GM13977 (cell line): ENCODE measurements around the gene STRA8.

ENCODE experiments used
- DNase-seq: peaks from one replicate; pipeline ENCODE4 v3.0.0; 2012; ENCODE audit warnings: low spot score
- in situ Hi-C: fragments of 300-500 bp; cut with MboI; formaldehyde crosslinking; loops from one replicate; pipeline ENCODE4 v1.12.0; 2022; ENCODE audit warnings: low sequenced_read_pairs, low pct_unique_long_range_greater_than_20kb, mixed read lengths, inconsistent platforms; ENCODE audit not compliant: unreplicated experiment
- TF ChIP-seq, protein P1 (sequence below): IDR thresholded peaks from 2 replicates; pipeline ENCODE4 v1.5.1; 2012; ENCODE audit warnings: mild to moderate bottlenecking, control low read depth; ENCODE audit not compliant: insufficient read depth; ENCODE audit errors: extremely low read depth, missing control alignments

STRA8 gene

DNA sequence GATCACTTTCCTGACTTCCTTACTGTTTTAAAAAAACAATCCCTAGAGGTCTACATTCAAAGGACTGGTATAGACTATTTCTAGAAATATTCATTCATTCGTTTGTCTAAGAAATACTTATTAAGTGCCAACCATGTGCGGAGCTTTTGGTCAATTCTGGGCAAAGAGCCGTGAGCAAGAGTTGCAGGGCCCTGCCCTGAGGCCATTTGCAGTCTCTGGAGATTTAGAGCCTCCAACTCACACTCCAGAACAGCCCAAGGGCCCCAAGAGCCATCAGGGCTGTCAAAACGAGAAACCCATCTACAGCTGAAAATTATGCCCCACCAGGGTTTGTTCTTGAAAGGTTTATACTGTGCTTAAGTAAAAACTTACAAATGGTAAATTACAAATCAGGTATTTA is 38.5 kb upstream of the STRA8 start:
- TF ChIP-seq, protein P1, sequence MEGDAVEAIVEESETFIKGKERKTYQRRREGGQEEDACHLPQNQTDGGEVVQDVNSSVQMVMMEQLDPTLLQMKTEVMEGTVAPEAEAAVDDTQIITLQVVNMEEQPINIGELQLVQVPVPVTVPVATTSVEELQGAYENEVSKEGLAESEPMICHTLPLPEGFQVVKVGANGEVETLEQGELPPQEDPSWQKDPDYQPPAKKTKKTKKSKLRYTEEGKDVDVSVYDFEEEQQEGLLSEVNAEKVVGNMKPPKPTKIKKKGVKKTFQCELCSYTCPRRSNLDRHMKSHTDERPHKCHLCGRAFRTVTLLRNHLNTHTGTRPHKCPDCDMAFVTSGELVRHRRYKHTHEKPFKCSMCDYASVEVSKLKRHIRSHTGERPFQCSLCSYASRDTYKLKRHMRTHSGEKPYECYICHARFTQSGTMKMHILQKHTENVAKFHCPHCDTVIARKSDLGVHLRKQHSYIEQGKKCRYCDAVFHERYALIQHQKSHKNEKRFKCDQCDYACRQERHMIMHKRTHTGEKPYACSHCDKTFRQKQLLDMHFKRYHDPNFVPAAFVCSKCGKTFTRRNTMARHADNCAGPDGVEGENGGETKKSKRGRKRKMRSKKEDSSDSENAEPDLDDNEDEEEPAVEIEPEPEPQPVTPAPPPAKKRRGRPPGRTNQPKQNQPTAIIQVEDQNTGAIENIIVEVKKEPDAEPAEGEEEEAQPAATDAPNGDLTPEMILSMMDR, result no peak

DNA sequence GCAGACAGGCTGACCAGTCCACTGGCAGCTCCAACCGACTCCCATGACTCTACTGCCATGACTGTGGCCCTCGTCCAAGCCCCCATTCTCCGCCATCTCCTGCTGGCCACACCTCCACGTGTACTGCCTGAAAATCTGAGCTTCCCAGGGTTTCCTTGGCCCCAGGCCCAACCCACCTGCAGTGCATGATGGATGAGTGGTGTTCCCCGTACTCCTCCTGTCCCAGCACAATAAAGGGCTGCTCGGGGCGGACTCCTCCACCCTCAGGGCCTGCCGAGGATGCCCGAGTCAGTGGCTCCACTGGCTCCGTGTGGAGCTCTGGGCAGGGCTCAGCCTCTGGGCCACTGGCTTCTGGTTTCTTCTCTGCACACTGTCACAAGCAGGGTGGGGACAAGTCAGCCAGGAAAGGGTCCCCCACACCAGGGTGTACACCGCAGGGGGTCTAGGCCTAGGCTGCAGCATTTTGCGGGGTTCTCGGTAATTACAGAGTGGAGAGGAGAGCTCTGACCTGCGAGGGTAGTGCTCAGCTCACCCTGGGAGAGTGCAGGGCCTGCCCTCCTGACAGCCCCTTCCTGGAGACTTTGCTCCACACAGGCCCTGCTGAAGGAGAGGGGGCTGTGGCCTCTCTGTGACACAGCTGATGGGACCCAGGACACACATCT is 37.5 kb upstream of the STRA8 start:
- DNase-seq, result no peak
- in situ Hi-C loops, result no loop called here

More for the DNA sequence above, 38.5 kb upstream of the STRA8 start:
- in situ Hi-C loops, result no loop called here
- no peak for DNase-seq

DNA sequence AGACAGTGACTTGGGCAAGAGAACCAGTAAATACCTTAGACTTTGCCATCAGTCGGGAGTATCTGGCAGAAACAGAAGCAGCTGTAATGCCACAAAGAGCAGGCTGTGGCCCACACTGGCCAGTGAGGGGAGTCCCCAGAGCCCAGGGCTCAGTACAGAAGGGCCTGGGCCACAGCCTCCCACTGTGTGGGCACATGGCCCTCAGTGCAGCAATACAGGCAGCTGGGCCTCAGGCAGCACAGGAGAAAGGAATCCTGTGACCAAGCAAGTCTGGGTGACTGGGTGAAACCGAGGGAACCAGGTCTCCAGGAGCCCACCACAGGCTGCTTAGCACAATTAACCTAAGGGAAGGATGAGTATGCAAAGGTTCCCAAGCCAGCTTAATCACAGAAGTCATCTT is 36.3 kb upstream of the STRA8 start:
- TF ChIP-seq, protein P1, result no peak
- in situ Hi-C loops, result no loop called here
- DNase-seq, result no peak

More for the DNA sequence above, 37.5 kb upstream of the STRA8 start:
- TF ChIP-seq, protein P1, result no peak

DNA sequence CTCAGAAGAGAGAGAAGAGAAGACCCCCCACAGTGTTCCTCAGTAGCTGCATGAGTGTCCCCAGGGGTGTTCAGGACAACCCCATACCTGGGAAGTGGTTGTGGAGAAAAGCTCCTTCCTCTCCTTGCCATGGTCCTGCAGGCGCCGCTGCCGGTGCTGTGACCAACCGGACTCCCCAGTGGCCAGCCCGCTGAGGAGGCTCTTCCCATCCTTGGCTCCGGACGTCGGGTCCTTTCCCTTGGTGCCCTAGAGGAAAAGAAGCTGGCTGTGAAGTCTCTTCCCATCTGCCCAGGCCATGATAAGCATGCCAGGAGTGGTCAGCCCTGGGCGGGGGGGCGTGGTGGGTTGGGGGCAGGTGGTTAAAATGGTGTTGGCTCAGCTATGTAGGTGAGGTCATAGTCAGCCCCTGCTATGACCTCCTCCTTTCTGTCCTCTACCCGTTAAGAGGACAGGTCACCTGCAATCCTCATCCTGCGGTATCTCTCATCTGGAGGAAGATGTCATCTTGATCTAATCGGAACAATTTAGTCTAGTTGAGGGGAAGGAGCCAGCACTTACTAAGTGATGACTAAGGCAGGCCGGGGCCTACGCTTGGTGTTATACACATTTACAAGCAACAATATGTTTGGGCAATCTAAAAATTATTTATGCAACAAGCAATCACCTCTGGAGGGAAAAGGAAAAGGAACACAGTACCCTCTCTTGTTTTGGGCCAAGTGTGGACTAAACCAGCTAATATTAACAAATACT is 35.6 kb upstream of the STRA8 start:
- no peak for DNase-seq
- in situ Hi-C loops, result no loop called here
- TF ChIP-seq, protein P1, result no peak

DNA sequence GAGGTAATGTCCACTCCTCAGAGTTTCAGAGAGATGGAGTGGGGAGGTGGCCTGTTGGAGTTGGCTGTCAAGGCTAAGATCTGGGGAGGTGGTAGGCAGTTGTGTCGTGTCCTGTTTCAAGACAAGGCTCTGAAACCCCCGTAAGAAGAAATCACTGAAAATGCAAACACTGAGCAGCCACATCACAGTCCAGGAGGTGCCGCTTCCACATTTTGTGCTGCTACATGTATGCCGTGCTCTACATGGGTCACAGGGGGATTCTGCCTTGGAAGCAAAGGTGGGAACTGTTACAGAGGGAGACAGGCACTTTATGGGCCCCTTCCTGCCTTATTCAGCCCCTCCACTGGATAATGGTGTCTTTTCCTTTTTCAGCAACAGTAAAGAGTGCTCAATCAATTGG is 34.2 kb upstream of the STRA8 start:
- in situ Hi-C loops, result no loop called here
- TF ChIP-seq, protein P1, result no peak
- no peak for DNase-seq

DNA sequence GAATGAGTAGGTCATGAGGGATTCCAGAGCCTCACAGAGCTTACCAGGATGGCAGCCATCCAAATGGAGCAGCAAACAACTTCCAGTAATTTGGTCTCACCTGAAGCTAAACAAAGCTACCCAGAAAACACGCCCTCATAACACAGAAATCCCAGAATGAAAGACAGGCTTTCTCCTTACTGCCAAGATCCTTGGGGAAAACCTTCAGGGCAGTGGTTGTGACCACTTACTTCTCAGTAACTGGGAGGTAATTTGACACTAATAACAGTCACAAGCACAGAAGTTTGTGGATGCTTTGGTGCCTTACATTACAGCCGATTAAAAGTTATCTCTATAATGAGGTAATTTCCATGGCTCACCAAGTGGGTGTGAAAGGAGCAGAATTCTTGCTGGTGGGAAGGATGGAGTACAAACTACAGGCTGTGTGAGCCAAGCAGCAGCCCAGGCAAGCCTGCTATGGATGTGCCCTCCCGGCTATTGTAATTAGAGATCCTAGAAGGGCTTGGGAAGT is 32.8 kb upstream of the STRA8 start:
- in situ Hi-C loops, result no loop called here

More for the DNA sequence above, 32.8 kb upstream of the STRA8 start:
- no peak for DNase-seq
- TF ChIP-seq, protein P1, result no peak
